Endometrial microvascular endothelial cells (primary cell): ENCODE measurements around the gene GET4. TPM values are rescaled to one million over a fixed set of nuclear protein-coding genes. Genes with fewer than 3 reads are reported as not detected.
"Not testable (repeated sequence)": the region's sequence is repeated elsewhere in the genome, so short reads cannot be mapped to it uniquely, and the experiment has no call there.

Source experiments
- in situ Hi-C: cut with HindIII; loops from 2 replicates; pipeline ENCODE4 v1.10.0; 2017; ENCODE audit warnings: low sequenced_read_pairs, low pct_unique_long_range_greater_than_20kb; ENCODE audit errors: inconsistent ontology term
- total RNA-seq: library from RNA; depleted of rRNA; stranded (reverse); fragments of >200 nt; gene quantifications from one replicate; pipeline ENCODE4 v1.2.3, GENCODE V29; 2015; ENCODE audit errors: inconsistent ontology term

GET4 gene
- total RNA-seq, 1 donor from 2014 or later: 45.6 TPM

DNA sequence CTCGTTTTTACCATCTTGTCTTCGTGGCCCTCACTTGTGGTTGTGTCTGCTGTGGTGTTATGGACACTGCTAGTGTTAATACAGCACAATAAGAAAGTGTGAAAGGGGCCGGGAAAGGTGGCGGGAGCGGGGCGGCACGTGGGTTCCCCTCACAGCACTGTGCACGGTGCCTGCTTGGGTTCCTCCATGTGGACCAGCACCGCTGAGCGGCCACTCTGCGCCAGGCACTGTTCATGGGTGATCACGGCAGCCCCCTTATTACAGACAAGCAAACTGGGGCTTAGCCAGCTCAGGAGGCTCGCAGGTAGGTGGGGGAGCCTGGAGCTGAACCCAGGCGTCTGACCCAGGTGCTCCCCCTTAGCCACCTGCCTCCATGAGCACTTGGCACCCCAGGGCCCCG is 31.8 kb upstream of the GET4 start:
- in situ Hi-C loops: no loop called here

DNA sequence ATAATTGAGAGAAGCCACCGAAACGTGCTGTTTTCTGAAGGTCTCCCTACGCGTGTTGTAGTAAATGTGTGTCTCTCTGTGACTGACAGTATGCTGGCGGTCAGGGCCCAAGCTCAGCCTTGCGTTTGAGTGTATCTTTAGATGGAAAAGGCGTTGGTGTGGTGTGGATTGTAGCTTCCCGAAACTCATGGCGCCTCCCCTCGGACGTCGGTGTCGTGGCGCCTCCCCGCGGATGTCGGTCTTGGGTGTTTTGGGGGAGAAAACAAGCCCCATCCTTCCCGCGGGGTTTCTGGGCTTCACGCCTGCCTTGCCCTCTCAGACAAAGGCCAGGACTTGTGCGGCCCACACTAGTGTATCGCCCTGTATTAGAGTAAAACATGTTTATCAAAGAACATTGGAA is 31.3 kb upstream of the GET4 start:
- in situ Hi-C loops: no loop called here

DNA sequence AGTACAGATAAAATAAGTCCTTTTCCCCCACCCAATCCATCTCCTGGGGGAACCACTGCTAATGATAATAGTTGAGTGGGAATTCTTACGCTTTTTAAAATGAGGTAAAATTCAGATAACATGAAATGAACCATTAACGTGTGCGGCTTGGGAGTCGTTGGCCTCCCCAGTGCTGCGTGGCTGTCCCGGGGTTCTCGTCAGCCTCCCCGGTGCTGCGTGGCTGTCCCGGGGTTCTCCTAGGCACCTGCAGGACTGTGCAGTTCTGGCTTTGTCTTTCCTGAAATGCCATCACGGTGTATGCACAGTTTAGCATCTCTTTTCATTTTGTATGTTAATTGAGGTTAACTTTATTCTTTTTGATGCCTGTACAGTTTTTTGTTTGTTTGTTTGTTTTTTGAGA is 30.6 kb upstream of the GET4 start:
- in situ Hi-C loops: no loop called here

DNA sequence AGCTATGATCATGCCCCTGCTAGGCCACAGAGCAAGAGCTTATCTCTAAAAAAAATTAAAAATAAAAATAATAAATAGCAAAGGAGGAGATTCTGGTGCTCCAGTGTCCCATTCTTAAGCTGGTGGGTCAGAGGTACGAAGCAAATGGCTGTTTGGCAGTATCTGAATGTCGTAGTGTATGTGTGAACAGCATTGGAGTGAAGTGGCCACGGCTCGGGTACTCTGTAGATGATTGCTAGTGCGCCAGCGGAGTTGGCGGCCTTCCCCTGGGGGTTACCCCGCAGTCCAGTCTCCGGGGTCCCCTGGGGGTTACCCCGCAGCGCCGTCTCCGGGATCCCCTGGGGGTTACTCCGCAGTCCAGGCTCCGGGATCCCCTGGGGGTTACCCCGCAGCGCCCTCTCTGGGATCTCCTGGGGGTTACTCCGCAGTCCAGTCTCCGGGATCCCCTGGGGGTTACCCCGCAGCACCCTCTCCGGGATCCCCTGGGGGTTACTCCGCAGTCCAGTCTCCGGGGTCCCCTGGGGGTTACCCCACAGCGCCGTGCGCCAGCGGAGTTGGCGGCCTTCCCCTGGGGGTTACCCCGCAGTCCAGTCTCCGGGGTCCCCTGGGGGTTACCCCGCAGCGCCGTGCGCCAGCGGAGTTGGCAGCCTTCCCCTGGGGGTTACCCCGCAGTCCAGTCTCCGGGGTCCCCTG is 29.2 kb upstream of the GET4 start:
- in situ Hi-C loops: not testable (repeated sequence)

DNA sequence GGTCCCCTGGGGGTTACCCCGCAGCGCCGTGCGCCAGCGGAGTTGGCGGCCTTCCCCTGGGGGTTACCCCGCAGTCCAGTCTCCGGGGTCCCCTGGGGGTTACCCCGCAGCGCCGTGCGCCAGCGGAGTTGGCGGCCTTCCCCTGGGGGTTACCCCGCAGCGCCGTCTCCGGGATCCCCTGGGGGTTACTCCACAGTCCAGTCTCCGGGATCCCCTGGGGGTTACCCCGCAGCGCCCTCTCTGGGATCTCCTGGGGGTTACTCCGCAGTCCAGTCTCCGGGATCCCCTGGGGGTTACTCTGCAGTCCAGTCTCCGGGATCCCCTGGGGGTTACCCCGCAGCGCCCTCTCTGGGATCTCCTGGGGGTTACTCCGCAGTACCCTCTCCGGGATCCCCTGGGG is 28.6 kb upstream of the GET4 start:
- in situ Hi-C loops: not testable (repeated sequence)

GRCh38 chr7:849145-849544 is 27.2 kb upstream of the GET4 start:
- in situ Hi-C loops: no loop called here

GRCh38 chr7:849781-850180 is 26.6 kb upstream of the GET4 start:
- in situ Hi-C loops: no loop called here

DNA sequence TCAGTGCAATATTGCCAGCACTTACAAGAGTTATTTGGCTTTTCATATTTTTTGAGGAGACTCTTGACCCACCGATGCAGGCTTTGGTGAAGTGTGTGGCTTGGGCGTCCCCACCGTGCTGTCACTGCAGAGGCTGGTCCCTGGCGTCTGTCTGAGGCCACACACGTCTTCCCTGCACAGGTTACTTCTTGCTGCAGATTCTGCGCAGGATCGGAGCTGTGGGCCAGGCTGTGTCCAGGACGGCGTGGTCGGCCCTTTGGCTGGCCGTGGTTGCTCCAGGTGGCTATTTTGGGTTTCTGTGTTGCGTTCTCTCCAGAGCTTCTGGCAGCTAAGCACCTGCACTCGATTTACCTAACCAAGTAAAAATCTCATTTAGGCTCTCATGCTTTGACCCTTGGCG is 25.1 kb upstream of the GET4 start:
- in situ Hi-C loops: no loop called here

GRCh38 chr7:853366-854117 is 22.8 kb upstream of the GET4 start:
- in situ Hi-C loops: no loop called here

DNA sequence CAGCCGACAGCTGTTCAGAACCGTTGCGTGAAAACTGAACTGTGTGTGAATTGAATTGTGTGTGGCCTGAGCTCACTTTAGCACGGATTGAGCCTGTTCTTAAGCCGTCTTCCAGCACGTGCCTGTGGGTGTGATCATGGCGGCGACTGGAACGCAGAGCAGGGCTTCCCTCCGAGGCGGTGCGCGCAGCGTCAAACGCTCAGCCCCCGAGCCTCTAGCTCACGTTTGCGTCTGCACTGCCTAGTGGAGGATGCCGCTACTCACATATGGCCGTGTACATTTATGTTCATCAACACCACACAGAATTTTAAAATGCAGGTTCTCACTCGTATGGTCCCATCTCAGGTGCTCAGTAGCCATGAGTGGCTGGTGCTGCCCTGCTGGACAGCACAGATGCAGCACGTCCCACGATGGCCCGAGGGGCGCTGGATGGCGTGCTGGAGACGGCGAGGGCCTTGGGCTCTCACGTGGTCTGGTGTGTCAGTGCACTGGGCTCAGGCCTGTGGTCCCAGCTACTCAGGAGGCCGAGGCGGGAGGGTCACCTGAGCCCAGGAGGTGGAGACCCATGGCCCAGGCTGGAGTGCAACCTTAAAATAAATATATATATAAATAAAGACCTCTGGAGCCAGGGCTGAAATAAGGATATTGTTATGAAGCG is 22.1 kb upstream of the GET4 start:
- in situ Hi-C loops: no loop called here

GRCh38 chr7:855686-856369 is 20.5 kb upstream of the GET4 start:
- in situ Hi-C loops: no loop called here

- in situ Hi-C loops: no loop called here
These were observed 19.8 kb upstream of the GET4 start for GRCh38 chr7:856444-857095.

- in situ Hi-C loops: no loop called here
These were observed 18.7 kb upstream of the GET4 start for GRCh38 chr7:857661-858060.

DNA sequence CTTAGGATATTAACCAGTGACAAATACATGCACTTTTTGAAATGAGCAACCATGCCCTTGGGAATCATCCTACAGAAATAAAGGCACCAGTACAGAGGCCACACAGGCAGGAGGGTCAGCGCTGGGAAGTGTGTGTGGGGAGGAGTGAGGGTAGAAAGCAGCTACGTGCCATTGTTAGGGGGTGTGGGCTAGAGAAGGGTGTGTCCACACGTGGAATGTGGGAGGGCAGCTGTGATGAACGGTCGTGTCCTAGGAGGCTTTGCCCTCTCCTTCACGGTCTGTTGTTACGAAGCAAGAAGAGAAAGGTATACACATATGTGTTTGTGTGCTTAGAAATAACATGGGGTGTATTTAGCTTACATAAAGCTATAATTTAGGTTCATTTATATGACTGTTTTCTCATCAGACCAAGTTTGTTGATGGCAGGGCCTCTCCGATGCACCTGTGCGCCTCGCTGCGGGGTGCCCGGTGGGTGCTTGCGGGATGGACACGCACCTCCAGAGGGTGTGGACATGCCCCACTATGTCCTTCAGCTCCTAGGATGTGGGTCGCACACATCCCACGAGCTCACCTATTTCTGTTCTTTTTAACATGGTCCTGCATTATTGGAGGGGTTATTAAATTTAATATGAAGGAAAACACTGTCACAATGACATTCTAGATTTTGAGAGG is 16.9 kb upstream of the GET4 start:
- in situ Hi-C loops: no loop called here

- in situ Hi-C loops: no loop called here
These were observed 16.2 kb upstream of the GET4 start for GRCh38 chr7:860149-860548.

DNA sequence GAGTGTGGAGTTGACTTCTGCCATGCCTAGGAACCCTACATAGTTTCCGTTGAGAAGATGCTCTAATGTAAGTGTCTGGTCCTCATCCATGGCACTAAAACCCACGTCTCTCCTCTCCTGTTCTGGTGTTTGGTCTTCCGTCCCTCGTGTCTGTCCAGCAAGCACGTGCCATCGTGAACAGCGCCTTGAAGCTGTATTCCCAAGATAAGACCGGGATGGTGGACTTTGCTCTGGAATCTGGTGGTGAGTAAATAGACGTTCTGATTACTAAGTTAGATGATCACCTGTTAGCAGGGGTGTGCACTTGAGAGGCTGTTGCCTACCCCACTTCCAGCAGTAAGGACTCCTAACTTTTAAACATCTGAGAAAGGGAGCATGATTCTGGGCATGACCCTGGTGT is 15.1 kb upstream of the GET4 start:
- in situ Hi-C loops: no loop called here

DNA sequence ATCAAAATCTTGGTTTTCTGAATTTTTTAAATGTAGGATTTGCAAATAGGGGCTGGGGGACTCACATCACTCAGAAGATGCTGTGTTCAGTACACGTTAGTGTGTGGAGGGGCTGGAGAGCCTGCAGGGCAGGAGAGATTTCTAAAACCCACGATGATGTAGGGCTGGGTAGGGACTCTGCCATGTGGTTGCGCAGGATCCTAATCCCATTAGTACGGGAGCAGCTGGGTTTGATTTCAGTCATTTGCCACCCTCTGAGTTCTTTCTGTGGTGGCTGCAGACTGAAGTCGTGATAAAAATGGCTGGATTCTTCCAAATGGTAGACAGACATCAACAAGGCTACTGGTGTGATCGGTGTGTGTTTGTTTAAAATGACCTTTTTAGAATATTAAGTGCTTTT is 14.2 kb upstream of the GET4 start:
- in situ Hi-C loops: no loop called here

DNA sequence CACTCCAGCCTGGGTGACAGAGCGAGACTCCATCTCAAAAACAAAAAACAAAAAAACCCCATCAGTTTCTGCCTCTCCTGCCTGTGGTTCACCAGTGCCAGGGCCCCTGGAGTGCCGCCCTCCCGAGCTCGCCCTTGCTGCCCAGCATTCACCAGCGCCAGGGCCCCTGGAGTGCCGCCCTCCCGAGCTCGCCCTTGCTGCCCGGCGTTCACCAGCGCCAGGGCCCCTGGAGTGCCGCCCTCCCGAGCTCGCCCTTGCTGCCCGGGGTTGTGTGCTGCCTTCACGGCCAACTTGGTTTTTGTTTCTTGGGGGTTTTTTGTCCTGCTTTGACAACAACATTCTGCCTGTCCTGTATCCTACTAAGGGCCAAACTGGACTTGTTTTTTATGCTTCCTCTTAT is 13.2 kb upstream of the GET4 start:
- in situ Hi-C loops: no loop called here

DNA sequence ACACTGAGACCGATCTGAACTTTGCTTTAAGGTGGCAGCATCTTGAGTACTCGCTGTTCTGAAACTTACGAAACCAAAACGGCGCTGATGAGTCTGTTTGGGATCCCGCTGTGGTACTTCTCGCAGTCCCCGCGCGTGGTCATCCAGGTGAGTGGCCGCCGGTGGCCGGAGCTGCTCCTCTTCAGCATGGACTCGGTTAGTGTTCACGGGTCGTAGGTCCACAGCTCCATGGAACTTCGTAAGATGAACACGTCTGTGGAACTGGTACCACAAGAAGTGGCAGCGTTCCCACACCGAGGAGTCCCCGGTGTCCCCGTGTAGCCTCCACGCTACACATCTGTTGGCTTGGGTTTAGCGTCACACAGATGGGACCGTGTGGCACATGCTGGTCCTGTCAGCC is 10.4 kb upstream of the GET4 start:
- in situ Hi-C loops: no loop called here
